Islet precursor cell (in vitro differentiated cells): ENCODE measurements around the gene BICRA.
"Not testable (repeated sequence)": the region's sequence is repeated elsewhere in the genome, so short reads cannot be mapped to it uniquely, and the experiment has no call there.

ENCODE experiments used
- DNase-seq: peaks from one replicate; pipeline ENCODE4 v3.0.0-alpha.2; 2018

BICRA gene

DNA sequence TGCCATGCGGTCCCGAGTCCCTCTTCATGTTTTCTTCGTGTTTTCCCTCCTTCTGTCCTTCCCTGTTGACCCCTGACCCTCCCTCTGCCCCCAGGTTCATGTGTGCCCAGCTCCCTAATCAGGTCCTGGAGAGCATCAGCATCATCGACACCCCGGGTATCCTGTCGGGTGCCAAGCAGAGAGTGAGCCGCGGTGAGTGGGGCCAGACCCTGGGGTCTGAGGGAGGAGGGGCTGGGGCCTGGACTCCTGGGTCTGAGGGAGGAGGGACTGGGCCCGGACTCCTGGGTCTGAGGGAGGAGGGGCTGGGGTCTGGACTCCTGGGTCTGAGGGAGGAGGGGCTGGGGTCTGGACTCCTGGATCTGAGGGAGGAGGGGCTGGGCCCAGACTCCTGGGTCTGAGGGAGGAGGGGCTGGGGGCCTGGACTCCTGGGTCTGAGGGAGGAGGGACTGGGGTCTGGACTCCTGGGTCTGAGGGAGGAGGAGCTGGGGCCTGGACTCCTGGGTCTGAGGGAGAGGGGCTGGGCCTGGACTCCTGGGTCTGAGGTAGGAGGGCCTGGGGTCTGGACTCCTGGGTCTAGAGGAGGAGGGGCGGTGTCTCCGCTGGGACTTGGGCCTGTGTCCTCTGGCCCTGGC lies 109.6 kb downstream of the BICRA start:
- not testable (repeated sequence) for DNase-seq

DNA sequence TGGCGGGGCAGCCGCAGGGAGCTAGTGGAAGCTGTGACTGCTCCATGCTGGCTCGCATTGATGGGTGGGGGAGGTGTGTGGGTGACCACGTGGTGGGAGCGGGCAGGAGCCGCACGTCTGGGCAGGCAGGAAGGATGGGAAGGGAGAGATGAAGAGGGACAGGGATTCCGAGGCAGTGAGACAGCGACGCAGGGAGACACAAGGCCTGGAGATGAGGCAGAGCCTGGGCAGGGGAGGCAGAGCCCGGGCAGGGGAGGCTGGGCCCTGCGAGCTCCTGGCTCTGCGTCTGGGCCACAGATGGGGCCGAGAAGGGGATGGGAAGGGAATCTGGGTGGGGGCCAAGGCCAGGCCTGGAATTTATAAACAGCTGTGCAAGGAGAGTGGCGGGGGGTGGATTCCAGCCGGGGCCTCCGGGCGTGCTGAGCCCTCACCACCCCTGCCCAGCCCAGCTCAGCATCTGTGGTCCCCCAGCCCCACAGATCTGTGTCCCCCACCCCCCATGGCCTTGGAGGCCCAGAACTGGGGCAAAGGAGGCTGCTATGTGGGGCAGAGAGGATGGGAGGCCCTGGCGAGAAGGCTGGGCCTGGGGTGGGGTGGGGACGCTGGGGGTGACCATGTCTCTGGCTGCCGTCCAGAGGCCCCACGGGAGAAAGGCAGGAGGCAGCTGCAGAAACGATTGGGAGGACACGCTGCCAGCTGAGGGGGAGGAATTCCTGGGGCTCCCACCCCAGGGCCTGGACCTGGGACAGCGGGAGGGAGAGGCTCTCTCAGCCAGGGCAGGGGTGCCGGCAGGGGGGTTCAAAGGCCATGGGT lies 110.3 kb downstream of the BICRA start:
- DNase-seq: peak; percentile 96

DNA sequence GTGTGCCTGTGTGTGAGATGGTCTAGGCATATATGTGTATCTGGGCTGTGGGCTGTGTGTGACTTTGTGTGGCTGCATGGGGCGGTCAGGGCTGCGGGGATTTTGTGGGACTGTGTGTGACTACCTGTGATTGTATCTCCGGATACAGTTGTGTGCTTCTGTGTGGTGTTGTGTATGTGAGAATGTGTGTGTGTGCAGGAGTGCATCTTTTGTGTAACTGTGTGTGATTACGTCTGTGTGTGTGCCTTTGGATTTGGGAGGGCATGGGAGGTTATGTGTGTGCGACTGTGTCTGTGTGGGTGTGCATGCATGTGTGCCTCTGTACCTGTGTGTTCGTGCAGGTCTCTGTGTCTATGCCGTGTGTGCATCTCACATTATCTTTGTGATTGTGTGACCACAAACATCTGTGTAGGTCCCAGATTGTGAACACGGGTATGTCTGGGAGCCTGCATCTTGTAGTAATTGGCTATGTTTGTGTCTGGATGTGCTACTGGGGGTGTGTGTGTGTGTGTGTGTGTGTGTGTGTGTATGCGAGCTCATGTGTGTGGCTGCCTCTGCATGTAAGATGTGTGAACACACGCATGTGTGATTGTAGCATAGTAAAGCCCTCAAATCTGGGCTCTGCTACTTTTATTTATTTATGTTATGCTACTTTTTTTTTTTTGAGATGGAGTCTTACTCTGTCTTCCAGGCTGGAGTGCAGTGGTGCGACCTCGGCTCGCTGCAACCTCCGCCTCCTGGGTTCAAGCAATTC lies 111.9 kb downstream of the BICRA start:
- DNase-seq: no peak

DNA sequence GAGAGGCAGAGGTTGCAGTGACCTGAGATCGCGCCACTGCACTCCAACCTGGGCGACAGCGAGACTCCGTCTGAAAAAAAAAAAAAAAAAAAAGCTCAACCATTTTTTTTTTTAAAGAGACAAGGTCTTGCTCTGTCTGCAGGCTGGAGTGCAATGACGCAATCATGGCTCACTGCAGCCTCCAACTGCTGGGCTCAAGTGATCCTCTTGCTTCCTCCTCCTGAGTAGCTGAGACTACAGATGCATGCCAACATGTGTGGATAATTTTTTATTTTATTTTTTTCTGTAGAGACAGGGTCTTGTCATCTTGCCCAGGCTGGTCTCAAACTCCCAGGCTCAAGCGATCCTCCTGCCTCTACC lies 114.6 kb downstream of the BICRA start:
- DNase-seq: peak; percentile 78

DNA sequence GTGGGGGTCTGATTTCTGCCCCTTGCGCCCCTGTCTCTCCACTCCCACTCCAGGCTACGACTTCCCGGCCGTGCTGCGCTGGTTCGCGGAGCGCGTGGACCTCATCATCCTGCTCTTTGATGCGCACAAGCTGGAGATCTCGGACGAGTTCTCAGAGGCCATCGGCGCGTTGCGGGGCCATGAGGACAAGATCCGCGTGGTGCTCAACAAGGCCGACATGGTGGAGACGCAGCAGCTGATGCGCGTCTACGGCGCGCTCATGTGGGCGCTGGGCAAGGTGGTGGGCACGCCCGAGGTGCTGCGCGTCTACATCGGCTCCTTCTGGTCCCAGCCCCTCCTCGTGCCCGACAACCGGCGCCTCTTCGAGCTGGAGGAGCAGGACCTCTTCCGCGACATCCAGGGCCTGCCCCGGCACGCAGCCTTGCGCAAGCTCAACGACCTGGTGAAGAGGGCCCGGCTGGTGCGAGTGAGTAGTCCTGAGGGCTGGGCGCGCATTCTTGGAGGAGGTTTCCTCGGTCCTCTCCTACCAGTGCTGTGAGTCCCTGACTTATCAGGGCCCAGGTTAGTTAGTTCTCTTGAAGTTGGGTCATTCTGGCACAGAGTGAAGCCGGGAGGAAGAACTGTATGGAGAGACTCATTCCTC lies 116.9 kb downstream of the BICRA start:
- no peak for DNase-seq

DNA sequence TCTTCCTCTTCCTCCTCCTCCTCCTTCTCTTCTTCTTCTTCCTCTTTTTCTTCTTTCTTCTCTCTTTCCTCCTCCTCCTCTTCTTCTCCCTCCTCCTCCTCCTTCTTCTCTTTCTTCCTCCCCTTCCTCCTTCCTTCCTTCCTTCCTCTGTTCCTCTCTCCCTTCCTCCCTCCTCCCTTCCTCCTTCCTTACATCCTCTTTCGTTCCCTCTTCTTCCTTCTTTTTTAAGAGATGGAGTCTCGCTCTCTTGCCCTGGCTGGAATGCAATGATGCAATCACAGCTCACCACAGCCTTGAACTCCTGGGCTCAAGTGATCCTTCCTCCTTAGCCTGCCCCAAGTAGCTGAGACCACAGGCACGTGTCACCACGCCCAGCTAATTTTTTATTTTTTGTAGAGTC lies 117.5 kb downstream of the BICRA start:
- DNase-seq: no peak

DNA sequence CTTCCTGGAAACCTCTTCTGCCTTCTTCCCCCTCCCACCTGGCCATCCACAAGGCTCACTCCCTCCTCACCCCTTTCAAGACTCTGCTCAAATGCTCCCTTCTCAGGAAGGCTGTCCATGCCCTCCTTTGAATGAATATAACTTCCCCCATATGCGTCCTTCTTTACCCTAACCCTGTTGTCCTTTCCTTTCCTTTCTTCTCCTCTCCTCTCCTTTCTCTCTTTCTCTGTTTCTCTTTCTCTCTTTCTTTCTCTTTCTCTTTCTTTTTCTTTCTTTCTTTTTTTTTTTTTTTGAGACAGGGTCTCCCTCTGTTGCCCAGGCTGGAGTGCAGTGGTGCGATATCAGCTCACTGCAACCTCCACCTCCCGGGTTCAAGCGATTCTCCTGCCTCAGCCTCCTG lies 119.4 kb downstream of the BICRA start:
- not testable (repeated sequence) for DNase-seq

DNA sequence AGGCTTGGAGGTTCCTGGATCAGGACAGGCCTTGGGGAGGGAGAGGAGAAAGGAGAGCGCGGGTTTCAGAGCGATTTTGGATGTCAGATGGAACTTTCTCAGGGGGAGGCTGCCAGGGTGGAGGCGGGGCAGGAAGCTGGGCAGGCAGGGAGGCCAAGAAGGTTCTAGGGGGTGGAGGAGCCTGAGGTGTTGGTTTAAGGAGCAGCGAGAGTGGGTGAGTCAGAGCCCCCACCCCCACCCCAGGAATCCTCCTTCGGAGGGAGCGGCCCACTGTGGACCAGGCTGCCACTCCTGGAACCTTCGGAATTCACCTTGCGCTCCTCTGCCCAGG lies 120.5 kb downstream of the BICRA start:
- DNase-seq: peak; percentile 97

DNA sequence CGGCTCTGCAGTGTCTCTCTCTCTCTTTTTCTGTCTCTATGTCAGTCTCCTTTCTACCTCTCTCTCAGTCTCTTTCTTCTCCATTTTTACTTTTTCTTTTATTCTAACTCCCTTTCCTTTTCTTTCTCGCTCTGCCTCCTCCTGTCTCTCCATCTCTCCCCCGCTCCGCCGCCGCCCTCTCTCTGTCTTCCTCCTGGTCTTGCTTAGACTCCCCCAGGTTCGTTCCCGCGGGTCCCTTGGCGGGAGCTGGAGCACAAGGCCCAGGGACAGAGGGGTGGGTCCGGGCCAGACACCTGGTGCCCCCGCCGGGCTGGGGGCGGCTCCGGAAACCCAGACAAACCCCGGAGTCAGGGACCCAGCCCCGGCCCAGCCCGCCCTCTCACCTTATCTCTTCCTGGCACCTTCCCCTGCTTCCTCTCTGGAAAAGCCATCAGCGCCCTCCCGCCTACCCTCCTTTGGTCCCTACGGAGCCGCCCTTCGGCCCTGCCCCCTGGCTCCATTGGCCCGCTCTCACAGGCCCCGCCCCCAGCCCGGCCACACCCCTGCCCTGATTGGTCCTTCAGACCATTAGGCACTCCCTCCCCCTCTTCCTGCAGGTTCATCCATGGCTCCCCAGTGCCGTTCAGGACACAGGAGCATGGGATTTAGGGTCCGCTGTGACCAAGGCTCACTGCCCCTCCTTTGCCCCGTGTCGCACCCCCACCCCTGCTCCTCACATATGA lies 121.0 kb downstream of the BICRA start:
- DNase-seq: peak; percentile 89

DNA sequence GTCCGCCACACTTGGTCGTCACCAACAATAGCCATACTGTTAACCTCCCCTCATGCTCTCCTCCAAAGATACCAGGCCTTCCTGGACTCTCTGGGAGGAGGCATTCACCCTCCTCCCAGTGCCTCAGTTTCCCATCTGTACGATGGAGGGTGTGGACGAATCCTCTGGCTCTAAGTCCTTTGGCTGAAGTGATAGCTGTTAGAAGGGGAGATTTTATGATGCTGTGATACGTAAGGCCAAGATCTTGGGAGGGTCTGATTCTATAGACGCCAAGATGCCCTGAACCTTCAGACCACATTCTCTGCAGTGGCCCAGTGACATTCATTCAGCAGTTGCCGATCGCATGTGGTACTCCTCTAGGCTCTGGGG lies 121.6 kb downstream of the BICRA start:
- DNase-seq: no peak

DNA sequence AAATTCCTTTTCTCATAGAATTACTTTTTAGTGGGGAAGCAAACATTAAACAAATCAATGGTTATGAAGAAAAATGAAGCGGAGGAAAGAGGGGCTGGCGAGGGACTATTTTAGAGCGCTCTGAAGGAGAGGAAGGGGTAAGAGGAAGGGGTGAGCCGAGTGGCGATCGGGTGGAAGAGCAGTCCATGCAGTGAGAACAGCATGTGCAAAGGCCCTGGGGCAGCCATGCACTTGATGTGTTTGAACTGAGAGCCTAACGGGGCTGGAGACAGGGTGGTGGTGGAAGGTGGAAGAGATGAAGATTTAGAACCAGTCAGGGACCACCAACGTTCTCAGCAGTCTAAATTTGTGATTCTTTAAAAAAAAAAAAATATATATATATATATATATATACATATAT lies 122.0 kb downstream of the BICRA start:
- DNase-seq: no peak

DNA sequence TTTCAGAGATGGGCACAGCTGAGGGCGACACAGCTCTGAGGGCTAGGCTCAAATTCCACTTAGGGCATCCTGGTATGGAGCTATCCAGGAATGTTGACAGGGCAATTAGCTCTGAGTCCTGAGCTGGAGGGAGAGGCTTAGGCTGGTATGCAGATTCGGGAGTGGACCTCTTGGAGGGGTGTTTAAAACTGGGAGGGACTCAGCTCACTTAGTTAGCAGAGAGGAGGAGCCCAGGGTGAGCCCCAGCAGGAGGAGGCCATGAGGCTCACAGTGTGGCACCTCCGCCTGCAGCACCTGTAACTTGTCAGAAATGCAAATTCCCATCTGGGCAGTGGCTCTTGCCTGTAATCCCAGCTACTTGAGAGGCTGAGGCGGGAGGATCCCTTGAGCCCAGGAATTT lies 126.2 kb downstream of the BICRA start:
- peak; percentile 64 for DNase-seq

DNA sequence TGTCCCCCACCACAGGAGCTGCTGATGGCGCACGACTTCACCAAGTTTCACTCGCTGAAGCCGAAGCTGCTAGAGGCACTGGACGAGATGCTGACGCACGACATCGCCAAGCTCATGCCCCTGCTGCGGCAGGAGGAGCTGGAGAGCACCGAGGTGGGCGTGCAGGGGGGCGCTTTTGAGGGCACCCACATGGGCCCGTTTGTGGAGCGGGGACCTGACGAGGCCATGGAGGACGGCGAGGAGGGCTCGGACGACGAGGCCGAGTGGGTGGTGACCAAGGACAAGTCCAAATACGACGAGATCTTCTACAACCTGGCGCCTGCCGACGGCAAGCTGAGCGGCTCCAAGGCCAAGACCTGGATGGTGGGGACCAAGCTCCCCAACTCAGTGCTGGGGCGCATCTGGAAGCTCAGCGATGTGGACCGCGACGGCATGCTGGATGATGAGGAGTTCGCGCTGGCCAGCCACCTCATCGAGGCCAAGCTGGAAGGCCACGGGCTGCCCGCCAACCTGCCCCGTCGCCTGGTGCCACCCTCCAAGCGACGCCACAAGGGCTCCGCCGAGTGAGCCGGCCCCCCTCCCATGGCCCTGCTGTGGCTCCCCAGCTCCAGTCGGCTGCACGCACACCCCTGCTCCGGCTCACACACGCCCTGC lies 132.1 kb downstream of the BICRA start:
- no peak for DNase-seq

DNA sequence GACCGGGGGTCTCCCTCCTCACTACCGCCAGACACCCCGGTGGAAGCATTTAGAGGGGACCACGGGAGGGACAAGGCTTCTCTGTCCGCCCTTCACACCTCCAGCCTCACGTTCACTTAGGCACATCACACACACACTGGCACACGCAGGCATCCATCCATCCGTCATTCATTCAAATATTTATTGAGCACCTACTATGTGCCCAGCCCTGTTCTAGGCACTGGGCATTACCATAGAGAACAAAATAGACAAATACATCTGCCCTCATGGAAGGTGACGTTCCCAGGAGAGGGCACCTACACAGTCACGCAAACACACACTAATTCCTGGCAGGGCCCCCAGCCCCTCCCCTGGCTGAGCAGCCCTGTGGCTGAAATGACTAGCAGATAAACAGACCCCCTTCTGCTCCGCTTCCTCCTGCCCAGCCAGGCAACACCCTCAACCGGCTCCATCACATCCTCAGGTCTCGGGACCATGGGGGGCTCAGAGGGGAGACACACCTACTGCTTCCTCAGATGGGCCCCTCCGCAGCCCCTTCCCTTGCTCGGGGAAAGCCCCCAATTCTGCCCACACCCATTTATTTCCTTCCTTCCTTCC lies 132.7 kb downstream of the BICRA start:
- DNase-seq: no peak

DNA sequence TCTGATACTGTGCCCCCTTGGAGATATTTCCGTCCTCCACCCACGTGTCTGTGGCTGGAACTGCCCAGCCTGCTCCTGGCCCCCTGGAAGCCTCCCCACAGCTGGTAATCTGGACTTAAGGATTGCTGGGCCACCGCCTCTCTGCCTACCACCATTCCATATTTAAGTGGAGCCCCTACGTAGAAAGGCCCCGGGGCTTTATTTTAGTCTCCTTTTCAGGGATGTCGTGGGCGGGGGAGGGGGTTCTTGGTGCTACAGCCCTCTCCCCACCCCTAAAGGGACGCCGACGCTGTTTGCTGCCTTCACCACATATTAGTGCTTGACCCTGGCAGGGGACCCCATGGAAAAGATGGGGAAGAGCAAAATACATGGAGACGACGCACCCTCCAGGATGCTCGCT lies 133.7 kb downstream of the BICRA start:
- DNase-seq: no peak

DNA sequence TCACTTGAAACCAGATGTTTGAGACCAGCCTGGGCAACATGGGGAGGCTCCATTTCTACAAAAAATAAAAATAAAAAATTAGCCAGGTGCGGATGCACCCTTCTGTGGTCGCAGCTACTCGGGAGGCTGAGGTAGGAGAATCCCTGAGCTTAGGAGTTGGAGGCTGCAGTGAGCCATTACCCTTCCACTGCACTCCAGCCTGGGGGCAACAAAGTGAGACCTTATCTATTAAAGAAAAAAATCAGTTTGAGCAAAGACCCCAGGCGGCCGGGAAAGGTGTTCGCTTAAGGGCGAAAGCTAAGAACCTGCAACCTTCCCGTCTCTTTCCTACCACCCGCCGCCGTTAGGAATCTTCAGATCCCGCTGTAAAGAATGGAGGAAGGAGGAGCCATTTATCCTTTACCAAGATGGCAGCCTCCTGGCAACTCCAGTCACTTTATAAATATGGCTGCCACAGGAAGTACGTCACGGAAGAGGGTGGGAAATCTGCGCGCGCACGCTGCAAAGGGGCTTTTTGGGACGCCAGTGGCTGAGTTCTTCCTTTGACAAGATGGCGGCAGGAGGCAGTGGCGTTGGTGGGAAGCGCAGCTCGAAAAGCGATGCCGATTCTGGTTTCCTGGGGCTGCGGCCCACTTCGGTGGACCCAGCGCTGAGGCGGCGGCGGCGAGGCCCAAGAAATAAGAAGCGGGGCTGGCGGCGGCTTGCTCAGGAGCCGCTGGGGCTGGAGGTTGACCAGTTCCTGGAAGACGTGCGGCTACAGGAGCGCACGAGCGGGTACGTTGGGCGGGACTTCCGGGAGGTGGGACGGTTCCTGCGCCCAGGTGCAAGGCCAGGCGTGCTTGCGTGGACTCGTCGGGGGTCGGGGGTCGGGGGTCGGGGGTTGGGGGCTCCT lies 136.3 kb downstream of the BICRA start, which contains the start of gene NOP53:
TSS of gene NOP53 (plus strand) at position 537 of the 892 bp plus-strand sequence. CDS start at position 551, 14 bp downstream.
- DNase-seq: peak; percentile 98

DNA sequence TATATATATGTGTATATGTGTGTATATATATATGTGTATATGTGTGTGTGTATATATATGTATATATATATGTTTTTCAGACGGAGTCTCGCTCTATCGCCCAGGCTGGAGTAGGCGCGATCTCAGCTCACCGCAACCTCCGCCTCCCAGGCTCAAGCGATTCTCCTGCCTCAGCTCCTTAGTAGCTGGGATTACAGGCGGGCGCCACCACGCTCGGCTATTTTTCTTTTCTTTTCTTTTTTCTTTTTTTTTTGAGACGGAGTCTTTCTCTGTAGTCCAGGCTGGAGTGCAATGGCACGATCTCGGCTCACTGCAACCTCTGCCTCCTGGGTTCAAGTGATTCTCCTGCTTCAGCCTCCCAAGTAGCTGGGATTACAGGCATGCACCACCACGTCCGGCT lies 137.2 kb downstream of the BICRA start:
- DNase-seq: not testable (repeated sequence)

DNA sequence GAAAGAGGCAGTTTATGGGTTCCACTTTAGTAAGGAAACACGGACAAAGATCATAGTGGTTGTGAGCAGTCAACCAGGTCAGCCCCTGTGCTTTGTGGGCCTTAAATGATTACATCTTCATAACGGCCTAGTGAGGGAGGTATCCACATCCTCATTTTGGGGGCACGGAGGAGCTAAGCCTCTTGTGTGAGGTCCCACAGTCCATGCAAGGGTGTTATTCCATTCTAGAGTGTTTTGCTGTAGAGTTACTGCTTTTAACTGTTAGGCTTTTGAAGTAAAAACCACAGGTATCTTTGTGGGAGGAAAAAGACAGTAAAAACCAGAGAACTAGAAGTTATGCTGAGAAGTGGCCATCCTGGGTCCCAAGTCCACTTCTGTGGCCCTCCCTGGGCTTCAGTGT lies 140.4 kb downstream of the BICRA start:
- DNase-seq: no peak

DNA sequence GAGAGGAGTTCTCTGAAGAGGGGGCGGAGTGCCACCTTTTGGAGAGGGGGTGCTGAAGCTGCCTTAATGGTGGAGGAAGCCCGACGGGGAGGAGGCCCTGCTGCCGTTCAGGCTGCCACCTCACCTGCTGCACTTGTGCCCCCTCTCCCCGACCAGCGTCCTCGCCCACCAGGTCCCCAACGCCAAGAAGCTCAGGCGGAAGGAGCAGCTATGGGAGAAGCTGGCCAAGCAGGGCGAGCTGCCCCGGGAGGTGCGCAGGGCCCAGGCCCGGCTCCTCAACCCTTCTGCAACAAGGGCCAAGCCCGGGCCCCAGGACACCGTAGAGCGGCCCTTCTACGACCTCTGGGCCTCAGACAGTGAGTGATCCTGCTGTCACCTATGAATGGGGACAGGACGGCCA lies 141.8 kb downstream of the BICRA start:
- no peak for DNase-seq

DNA sequence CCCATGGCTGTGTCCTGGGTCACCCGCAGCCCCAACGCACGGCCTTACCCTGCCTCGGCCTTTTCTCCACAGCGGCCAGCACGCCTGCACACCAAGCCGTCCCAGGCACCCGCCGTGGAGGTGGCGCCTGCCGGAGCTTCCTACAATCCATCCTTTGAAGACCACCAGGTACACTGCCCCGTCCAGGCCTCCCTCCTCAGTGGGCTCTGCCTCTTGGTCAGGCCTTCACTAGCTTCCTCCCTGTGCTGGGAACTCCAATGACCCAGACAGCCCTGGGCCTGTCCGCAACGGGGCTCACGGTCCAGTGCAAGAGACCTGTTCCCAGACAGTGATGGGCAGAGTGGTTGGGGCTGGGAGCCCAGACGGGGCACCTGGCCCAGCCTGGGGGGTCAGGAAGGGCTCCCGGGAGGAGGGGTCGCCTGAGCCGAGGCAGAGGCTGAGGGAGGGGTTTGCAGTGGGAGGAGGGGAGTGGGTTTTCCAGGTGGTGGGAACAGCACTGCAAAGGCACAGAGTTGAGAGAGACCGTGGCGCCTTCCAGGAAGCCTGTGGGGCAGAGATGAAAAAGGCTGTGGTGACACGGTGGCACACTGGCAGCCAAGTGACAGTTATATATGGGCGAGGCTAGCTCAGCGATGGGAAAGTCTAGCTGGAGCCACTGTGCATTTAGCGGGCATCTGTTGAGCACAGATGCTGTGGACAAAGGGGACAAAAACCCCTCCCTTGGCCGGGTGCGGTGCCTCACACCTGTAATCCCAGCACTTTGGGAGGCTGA lies 143.7 kb downstream of the BICRA start:
- DNase-seq: no peak
